ENCODE measurements around the gene YTHDF1.

The YTHDF1 gene

GRCh38 chr20:63212792-63213191 lies 3.1 kb downstream of the YTHDF1 start:
- DNase-seq (ENCODE audit: insufficient read length, low spot score) (no peak), FAIRE-seq (no peak)

DNA sequence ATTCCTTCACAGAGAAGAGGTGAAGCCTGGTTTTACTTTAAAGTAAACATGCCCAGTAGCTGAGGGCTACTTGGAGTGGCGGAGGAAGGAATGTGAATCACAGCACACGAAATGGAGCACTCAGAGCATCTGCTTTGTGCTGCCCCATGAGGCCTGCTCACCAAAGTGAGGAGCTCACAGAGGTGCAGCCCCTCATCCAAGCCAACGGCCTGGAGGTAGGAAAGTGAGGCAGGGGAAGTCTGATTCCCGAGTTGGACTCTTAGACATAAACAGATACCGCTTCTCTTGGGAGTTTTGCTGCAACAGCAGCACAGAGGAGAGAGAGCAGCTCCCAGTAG lies 3.6 kb downstream of the YTHDF1 start:
- no peak for DNase-seq (ENCODE audit: insufficient read length, low spot score)
- no peak for FAIRE-seq

DNA sequence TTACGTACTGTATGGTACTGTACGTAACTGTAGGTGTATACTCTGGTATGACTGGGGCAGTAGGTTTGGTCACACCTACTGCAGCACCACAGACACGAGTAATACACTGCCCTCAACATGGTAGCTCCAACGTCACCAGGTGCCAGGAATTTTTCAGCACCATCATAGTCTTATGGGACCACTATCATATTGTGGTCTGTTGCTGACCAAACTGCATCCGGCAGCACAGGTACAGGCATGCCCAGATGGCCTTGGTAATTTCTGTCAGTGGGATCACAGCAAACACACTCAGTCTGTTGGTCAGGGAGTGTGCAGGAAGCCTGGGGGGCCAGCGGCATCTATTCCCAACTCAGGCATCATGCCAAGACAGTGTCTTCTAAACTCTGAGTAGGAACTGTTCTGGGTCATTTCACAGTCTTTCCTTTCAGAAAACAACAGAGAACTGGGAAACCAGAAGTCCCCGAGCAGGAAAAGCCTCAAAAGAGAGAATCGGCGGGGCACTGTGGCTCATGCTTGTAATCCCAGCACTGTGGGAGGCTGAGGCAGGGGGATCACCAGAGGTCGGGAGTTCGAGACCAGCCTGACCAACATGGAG lies 5.8 kb downstream of the YTHDF1 start:
- no peak for DNase-seq (ENCODE audit: insufficient read length, low spot score)
- FAIRE-seq = peak; percentile 88

- no peak for DNase-seq (ENCODE audit: insufficient read length, low spot score)
- no peak for FAIRE-seq
Measured at GRCh38 chr20:63208346-63208909, 7.5 kb downstream of the YTHDF1 start.

DNA sequence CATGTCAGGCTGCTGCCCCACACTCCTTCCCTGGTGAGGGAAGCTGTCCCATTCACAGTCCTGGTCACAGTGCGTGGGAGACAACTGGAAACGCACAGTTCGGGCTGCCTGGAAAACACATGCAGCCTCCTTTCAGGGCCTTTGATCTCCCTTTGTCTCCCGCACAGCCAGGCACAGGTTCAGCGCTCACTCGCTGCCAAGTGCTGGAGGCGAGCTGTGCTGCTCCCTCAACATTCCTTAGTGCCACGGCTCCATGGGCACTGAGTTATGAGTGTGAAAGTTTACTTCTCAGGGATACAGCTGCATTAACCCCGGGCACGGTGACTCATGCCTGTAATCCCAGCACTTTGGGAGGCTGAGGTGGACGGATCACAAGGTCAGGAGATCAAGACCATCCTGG lies 9.1 kb downstream of the YTHDF1 start:
- FAIRE-seq = peak; percentile 67
- DNase-seq (ENCODE audit: insufficient read length, low spot score) = no peak

DNA sequence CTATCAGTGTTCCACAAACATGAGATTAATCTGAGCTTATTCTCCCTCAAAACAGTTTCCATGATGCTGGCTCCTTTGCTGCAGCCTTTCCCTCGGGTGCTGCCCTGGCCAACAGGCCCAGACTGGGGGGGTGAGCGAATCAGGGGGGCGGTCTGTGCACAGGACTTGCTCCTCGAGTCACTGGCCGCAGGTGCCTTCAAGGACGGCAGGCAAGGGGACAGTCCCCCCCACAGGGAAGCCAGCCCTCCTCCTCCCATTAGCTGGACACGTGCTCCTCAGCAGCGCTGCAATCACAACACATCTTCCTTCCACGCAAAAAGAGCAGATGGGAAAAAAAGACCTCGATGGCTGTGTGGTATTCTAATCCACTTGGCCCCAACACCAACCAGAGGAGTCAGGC lies 10.0 kb downstream of the YTHDF1 start:
- FAIRE-seq (no peak), DNase-seq (ENCODE audit: insufficient read length, low spot score) (no peak)

- DNase-seq (ENCODE audit: insufficient read length, low spot score) = no peak
- no peak for FAIRE-seq
Measured at GRCh38 chr20:63204362-63204761, 11.6 kb downstream of the YTHDF1 start.

DNA sequence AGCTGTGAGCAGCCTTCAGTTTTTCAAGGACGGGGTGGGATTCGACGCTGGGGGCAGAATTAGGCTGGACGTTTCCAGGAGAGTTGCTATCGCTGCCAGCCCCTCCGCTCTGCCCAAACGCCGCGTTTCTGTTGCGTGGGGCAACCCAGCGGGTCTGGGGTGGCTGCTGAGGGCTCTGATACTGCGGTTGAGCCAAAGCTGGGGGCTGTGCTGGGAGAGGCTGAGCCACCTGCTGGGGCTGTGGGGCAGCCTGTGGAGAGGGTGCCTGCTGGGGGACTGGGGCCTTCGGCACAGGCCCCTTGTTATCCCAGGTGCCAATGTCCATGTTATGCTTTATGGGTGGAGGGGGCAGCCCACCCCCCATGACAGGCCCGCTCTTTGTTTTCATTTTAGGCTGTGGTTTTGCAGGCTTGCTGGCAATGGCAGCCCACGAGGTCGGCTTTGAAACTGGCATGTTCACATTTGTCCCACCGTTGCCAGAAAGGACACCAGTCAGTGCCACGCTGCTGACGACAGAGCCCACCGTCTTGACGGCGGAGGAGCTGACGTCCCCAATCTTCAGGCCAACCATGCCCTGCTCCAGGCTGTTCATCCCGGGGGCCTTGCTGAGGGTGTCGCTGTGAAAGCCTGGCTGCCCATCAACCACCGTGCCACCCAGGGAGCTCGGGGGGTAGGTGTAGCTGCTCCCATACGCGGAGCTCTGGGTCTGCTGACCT lies 13.0 kb downstream of the YTHDF1 start:
- DNase-seq (ENCODE audit: insufficient read length, low spot score) (no peak), FAIRE-seq (no peak)

GRCh38 chr20:63202021-63202420 lies 13.9 kb downstream of the YTHDF1 start:
- DNase-seq (ENCODE audit: insufficient read length, low spot score) (no peak), FAIRE-seq (no peak)

GRCh38 chr20:63198606-63199005 lies 17.3 kb downstream of the YTHDF1 start:
- DNase-seq (ENCODE audit: insufficient read length, low spot score) (no peak), FAIRE-seq (no peak)

DNA sequence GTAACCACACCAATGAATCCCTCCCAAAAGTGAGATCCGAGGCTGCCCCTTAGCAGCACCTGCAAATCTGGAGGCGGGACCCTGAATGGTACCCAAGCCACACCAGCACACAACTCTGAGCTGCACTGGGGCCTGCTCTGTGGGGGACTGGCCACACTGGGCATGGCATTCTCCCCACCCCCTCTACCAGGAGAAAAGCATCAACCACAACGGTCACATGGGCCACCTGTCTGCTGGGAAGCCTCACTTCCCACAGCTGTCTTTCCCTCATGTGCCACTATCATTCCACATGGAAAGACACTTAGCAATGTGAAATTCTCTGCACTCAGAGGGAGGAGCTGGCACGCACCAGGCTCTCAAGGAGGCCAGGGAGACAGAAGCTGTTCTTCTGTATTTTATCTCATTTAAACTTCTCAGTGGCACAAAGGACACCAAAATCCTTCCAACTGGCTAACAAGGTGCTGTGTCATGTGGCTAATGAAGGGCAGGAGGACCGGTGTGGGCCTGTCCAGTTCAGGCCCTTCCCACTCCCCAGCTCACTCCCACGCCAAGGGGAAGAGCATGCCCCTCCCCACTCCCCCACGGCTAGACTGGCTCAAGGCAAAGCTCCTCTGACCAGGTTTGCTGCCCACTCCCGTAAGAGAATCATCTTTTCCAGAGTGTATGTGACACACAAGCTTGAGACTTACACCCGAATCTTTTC lies 19.0 kb downstream of the YTHDF1 start:
- FAIRE-seq = no peak
- DNase-seq (ENCODE audit: insufficient read length, low spot score) = no peak

- FAIRE-seq = no peak
Measured at GRCh38 chr20:63194797-63195173, 21.1 kb downstream of the YTHDF1 start.

GRCh38 chr20:63194007-63194796 lies 21.7 kb downstream of the YTHDF1 start:
- no peak for DNase-seq (ENCODE audit: insufficient read length, low spot score)
- peak; percentile 59 for FAIRE-seq

More at GRCh38 chr20:63194797-63195173, 21.1 kb downstream of the YTHDF1 start:
- no peak for DNase-seq (ENCODE audit: insufficient read length, low spot score)

DNA sequence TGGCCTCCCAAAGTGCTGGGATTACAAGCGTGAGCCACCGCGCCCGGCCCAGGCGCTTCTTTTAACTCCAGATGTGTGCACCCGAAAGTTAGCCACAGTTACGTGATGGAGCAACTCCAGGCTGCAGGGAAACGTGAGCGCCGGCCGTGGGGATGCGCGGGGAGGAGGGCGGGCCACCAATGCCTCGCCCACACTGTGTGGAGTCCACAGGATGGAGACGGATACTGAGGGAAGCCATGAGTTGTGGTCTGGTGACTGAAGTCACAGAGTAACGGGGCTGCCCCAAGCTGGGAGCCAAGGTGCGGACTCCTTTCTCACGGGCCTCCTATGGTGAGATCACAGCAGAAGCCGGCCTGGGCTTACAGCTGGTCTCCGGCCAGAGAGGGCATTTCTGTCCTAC lies 23.2 kb downstream of the YTHDF1 start:
- FAIRE-seq = peak; percentile 20
- DNase-seq (ENCODE audit: insufficient read length, low spot score) = no peak

GRCh38 chr20:63191400-63191799 lies 24.5 kb downstream of the YTHDF1 start:
- no peak for DNase-seq (ENCODE audit: insufficient read length, low spot score)
- FAIRE-seq = no peak

GRCh38 chr20:63190828-63191227 lies 25.1 kb downstream of the YTHDF1 start:
- no peak for FAIRE-seq

DNA sequence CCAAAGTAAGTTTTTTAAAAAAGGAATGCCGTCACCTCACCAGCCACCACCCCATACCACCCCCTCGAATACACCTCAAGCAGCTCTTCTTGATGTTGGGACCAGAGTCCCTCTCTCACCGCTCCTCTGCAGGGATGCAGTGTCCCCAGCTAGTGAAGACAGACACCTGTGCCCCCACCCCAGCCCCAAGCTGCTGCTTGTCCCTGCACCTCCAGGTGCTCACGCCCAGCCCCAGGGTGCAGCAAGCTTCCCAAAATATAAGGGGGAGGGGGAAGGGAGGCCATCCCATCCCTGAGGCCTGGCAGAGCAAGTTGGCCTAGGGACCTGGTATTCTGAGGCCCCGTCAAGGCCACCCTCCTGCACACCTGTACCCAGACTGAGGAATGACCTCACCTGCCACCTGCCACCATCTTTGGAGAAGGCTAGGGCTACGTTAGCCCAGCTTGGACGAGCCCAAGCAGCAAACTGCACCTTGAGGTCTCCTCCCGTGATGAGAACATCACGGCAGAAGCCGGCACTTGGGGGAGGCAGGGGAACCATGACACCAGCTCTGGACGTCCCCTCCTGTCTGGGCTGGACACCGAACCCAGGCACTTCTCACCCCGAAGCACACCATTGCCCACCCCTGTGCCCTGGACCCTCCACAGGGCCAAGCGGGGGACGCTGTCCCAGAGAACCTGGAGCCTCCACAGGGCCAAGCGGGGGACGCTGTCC lies 25.9 kb downstream of the YTHDF1 start:
- no peak for DNase-seq (ENCODE audit: insufficient read length, low spot score)
- FAIRE-seq = no peak

More at GRCh38 chr20:63190828-63191227, 25.1 kb downstream of the YTHDF1 start:
- DNase-seq (ENCODE audit: insufficient read length, low spot score) = no peak

- DNase-seq (ENCODE audit: insufficient read length, low spot score) (no peak), FAIRE-seq (no peak)
Measured at GRCh38 chr20:63189322-63189642, 26.6 kb downstream of the YTHDF1 start.

DNA sequence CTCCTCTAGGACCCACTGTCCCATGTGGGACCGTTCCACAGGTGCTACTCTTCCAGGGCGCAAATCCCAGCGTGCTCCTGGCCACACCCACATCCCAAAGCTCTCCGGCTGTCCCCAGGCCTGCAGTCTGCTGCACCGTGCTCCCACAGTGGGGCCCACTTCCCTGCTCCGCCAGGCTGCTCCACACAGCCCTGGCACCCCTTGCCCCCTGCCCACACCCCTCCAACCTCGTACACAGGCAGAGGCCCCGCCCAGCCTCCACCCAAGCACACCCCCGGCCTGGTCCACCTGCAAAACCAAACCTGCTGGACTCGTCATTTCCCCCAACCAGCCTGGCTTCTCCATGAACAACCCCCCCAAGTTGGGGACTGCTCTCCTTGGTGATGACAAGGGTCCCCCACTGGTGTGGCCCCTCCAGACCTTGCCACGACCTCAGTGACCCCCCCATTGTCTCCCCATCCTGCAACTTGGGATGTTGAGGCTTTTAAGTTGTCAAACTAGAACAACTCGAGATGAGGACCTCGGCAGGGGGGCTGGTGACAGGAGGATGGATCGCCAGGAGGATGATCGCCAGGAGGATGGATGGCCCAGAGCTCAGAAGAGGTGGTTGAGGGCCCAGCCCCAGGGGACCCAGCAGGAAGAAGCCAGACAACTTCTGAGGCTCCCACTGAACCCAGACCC lies 27.1 kb downstream of the YTHDF1 start:
- no peak for FAIRE-seq

GRCh38 chr20:63188159-63188442 lies 27.8 kb downstream of the YTHDF1 start:
- no peak for DNase-seq (ENCODE audit: insufficient read length, low spot score)
- FAIRE-seq = no peak

More for the DNA sequence above, 27.1 kb downstream of the YTHDF1 start:
- DNase-seq (ENCODE audit: insufficient read length, low spot score) = no peak
